GM23338 (cell line): ENCODE results near the gene HS1BP3.

Experiments used
- EZH2 ChIP-seq: fragments of 200-600 bp; sonication (generic); IDR thresholded peaks from one replicate; pipeline ENCODE4 v1.8.0; 2017; ENCODE audit warnings: antibody characterized with exemption, mild to moderate bottlenecking, low read depth; ENCODE audit not compliant: unreplicated experiment
- EZH2phosphoT487 ChIP-seq: fragments of 200-600 bp; sonication (generic); IDR thresholded peaks from one replicate; pipeline ENCODE4 v1.8.1; 2018; ENCODE audit warnings: antibody characterized with exemption; ENCODE audit not compliant: unreplicated experiment
- POLR2AphosphoS5 ChIP-seq: IDR thresholded peaks from 2 replicates; pipeline ENCODE4 v1.6.1; 2016; ENCODE audit warnings: antibody characterized with exemption, low read depth
- ZNF331 ChIP-seq: fragments of 250-450 bp; sonication (Bioruptor Pico); IDR thresholded peaks from 2 replicates; pipeline ENCODE4 v1.5.0; 2020; ENCODE audit warnings: low read depth, mild to moderate bottlenecking, moderate library complexity
- TF ChIP-seq, protein P1 (sequence below): IDR thresholded peaks from one replicate; pipeline ENCODE4 v1.6.1; 2018; ENCODE audit warnings: antibody characterized with exemption; ENCODE audit not compliant: unreplicated experiment
- TF ChIP-seq, protein P2 (sequence below), 2 experiments: fragments of 200-600 bp in 1 of 2; sonication (generic) in 1 of 2; conservative IDR thresholded peaks; 2 replicates each; pipeline versions ENCODE4 v1.5.1 to v1.6.1; 2016 to 2017; ENCODE audit warnings: antibody characterized with exemption in 2 of 2, low read depth in 2 of 2, mild to moderate bottlenecking in 2 of 2, moderate library complexity in 1 of 2

DNA sequence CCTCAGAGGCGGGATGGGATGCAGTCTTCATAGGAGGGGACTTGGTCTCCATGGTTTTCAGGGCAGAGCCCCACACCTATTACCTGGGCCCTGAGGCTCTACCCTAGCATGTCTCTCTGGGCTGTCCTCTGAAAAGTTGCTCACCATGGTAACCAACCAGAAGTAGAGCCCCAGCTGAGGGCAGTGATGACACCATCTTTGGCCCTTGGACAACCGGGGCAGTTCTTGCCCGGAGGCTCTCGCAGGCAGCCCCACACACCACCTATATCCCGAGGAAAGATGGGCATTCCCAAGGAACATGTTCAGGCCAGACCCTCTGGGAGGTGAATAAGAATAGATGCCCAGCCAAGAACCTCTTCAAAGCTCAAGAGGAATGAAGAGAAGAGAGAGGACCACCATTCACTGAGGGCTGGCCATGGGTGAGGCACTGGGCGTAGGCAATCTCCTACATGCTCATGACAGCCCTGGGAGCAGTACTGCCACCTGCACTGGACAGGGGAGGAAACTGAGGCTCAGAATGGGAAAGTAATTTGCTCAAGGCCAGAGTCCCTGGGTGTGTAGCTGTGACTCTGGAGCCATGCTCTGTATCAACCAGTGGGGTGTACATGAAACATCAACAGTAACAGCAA is 72.5 kb downstream of the HS1BP3 start:
- no peak for TF ChIP-seq POLR2AphosphoS5
- TF ChIP-seq EZH2: no peak
- TF ChIP-seq, protein P1, sequence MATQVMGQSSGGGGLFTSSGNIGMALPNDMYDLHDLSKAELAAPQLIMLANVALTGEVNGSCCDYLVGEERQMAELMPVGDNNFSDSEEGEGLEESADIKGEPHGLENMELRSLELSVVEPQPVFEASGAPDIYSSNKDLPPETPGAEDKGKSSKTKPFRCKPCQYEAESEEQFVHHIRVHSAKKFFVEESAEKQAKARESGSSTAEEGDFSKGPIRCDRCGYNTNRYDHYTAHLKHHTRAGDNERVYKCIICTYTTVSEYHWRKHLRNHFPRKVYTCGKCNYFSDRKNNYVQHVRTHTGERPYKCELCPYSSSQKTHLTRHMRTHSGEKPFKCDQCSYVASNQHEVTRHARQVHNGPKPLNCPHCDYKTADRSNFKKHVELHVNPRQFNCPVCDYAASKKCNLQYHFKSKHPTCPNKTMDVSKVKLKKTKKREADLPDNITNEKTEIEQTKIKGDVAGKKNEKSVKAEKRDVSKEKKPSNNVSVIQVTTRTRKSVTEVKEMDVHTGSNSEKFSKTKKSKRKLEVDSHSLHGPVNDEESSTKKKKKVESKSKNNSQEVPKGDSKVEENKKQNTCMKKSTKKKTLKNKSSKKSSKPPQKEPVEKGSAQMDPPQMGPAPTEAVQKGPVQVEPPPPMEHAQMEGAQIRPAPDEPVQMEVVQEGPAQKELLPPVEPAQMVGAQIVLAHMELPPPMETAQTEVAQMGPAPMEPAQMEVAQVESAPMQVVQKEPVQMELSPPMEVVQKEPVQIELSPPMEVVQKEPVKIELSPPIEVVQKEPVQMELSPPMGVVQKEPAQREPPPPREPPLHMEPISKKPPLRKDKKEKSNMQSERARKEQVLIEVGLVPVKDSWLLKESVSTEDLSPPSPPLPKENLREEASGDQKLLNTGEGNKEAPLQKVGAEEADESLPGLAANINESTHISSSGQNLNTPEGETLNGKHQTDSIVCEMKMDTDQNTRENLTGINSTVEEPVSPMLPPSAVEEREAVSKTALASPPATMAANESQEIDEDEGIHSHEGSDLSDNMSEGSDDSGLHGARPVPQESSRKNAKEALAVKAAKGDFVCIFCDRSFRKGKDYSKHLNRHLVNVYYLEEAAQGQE: no peak
- TF ChIP-seq, protein P2, sequence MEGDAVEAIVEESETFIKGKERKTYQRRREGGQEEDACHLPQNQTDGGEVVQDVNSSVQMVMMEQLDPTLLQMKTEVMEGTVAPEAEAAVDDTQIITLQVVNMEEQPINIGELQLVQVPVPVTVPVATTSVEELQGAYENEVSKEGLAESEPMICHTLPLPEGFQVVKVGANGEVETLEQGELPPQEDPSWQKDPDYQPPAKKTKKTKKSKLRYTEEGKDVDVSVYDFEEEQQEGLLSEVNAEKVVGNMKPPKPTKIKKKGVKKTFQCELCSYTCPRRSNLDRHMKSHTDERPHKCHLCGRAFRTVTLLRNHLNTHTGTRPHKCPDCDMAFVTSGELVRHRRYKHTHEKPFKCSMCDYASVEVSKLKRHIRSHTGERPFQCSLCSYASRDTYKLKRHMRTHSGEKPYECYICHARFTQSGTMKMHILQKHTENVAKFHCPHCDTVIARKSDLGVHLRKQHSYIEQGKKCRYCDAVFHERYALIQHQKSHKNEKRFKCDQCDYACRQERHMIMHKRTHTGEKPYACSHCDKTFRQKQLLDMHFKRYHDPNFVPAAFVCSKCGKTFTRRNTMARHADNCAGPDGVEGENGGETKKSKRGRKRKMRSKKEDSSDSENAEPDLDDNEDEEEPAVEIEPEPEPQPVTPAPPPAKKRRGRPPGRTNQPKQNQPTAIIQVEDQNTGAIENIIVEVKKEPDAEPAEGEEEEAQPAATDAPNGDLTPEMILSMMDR (conservative IDR thresholded peaks at IDR 0.05; ENCODE audit: low read depth in 2 of 2): no peak
- no peak for TF ChIP-seq ZNF331 (CRISPR knock-in tag)
- no peak for TF ChIP-seq EZH2phosphoT487
